Neutrophil (primary cell): ENCODE data around the gene CPT1B.

ENCODE experiments used
- H3K27ac ChIP-seq: fragments of 200-600 bp; sonication (generic); 2 replicates; pipeline ENCODE4 v1.5.1; 2016; ENCODE audit warnings: mild to moderate bottlenecking, moderate library complexity
- H3K27me3 ChIP-seq: fragments of 200-600 bp; sonication (generic); 2 replicates; pipeline ENCODE4 v1.6.0; 2016; ENCODE audit warnings: mild to moderate bottlenecking
- H3K36me3 ChIP-seq: fragments of 200-600 bp; sonication (generic); 2 replicates; pipeline ENCODE4 v1.5.1; 2017
- H3K4me1 ChIP-seq, 2 experiments: fragments of 200-600 bp in 1 of 2; sonication (generic) in 1 of 2; 1 replicate in 1 of 2; 2 replicates in 1 of 2; pipeline versions ENCODE4 v1.5.1 to v1.6.1; 2013 to 2016; ENCODE audit warnings: low read depth in 1 of 2, low read length in 1 of 2, mild to moderate bottlenecking in 1 of 2, moderate library complexity in 1 of 2; ENCODE audit not compliant: control insufficient read depth in 1 of 2, insufficient read depth in 1 of 2
- H3K4me3 ChIP-seq, 2 experiments: fragments of 200-600 bp in 1 of 2; sonication (generic) in 1 of 2; 1 replicate in 1 of 2; 2 replicates in 1 of 2; pipeline ENCODE4 v1.5.1; 2013 to 2016; ENCODE audit warnings: low read depth in 1 of 2, low read length in 1 of 2, mild to moderate bottlenecking in 1 of 2, moderate library complexity in 1 of 2
- H3K9me3 ChIP-seq: fragments of 200-600 bp; sonication (generic); 2 replicates; pipeline ENCODE4 v1.5.1; 2016
- TF ChIP-seq, protein P1 (sequence below): fragments of 200-600 bp; sonication (generic); IDR thresholded peaks from 2 replicates; pipeline ENCODE4 v1.5.1; 2016; ENCODE audit warnings: antibody characterized with exemption

CPT1B gene

DNA sequence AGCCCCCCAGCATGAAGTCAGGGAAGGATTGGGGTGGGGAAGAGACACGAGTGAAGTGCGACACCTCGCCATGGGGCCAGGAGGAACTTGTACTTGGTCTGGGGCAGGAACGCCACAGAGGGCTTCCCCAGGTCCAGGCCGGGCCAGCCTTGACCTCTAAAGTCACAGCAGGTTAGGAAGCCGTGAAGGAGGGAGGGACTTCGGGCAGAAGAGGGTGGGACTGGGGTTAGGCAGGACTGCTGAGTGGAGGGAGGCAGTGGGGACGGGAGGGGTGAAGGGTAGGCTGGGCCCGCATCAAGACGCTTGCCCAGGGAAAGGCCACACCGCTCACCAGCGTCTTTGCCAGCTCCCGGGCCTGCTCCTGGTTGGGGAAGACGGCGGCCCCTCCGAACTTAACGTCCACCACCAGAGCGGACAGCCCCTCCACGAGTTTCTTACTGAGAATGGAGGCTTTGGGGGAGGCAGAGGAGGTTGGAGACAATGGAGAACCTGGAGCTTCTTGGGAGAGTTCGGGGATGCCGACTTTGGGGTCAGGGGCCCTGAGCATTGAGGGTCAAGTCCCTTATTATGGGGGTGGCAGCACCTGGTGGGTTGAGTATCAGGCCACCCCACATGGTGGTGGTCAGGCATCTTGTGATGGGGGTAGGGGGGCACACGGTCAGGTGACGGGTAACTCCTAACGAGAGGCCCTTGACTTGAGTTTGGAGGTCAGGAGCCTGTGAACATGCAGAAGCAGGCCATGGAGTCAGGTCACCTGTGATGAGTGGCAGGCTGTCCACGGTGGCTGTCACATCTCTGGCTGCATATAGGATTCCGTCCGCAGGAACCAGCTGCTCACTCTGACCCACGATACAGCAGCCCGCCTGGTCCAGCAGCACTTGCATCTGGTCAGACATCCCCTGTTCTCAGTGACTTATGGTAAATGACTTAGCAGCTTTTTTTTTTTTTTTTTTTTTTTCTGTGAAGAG lies 51.1 kb downstream of the CPT1B start:
- H3K4me3 ChIP-seq: peak overlapping the region; percentile 81 to 98
- peaks cover 44 to 52% of the 10 kb centered on the region in 2 experiments for H3K4me1 ChIP-seq
- TF ChIP-seq, protein P1, sequence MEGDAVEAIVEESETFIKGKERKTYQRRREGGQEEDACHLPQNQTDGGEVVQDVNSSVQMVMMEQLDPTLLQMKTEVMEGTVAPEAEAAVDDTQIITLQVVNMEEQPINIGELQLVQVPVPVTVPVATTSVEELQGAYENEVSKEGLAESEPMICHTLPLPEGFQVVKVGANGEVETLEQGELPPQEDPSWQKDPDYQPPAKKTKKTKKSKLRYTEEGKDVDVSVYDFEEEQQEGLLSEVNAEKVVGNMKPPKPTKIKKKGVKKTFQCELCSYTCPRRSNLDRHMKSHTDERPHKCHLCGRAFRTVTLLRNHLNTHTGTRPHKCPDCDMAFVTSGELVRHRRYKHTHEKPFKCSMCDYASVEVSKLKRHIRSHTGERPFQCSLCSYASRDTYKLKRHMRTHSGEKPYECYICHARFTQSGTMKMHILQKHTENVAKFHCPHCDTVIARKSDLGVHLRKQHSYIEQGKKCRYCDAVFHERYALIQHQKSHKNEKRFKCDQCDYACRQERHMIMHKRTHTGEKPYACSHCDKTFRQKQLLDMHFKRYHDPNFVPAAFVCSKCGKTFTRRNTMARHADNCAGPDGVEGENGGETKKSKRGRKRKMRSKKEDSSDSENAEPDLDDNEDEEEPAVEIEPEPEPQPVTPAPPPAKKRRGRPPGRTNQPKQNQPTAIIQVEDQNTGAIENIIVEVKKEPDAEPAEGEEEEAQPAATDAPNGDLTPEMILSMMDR: no peak
- H3K36me3 ChIP-seq: peaks cover 37% of the 10 kb centered on the region
- no peaks in the 10 kb centered on the region for H3K27me3 ChIP-seq
- no peaks in the 10 kb centered on the region for H3K9me3 ChIP-seq
- H3K27ac ChIP-seq: peak overlapping the region; percentile 98

DNA sequence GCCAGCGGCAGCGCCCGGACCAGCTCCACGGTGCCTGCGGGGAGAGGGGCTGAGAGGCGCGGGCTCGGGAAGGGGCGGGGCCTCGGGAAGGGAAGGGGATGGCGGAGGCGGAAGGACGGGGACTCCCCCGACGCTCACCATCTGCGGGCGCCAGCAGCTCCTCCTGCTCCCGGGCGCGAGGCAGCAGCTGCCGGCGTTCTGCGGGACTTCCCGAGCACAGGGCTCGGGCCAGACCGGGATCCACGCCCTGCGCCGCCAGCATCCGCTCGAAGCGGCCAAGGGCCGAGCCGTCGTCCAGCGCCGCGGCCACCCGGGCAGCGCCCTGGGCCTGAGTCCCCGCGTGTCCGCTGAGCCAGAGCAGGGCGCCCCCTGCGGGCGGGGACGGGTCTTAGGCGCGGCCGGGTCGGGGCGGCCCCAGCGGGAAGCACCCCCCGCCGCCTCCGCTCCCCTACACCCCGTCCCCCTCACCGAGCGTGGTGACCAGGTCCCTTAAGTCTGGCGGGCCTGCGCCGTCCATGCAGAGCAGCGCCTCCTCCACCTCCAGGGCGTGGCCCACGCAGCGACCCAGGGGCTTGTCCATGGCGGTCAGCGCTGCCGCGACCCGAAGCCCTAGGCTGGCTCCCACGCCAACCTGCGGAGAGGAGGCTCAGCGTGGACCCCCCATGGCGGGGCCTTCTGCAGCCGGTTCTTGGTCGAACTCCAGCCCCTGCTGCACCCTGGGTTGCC lies 52.0 kb downstream of the CPT1B start:
- Histone ChIP-seq H3K27me3 (no peaks in the 10 kb centered on the region), H3K9me3 (no peaks in the 10 kb centered on the region), H3K4me3 (peak overlapping the region; percentile 81 to 98), H3K36me3 (peaks cover 46% of the 10 kb centered on the region), H3K27ac (peak overlapping the region; percentile 98), H3K4me1 (peaks cover 44 to 49% of the 10 kb centered on the region in 2 experiments)
- TF ChIP-seq, protein P1: peak; percentile 83

DNA sequence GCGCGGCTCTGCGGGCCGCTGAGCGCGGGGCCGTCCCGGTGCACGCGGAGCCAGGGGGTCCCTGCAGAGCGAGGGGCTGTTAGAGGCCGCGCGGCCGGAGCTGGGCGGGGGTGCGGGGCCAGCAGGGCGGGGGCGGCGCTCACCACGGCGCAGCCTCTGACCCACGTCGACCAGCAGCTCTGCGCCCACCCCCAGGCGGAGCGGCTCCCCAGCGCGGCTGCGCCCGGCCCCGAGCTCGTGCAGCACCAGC lies 52.4 kb downstream of the CPT1B start:
- Histone ChIP-seq H3K4me3 (peak overlapping the region; percentile 81 to 98), H3K27me3 (no peaks in the 10 kb centered on the region), H3K27ac (peak overlapping the region; percentile 98), H3K4me1 (peaks cover 44 to 49% of the 10 kb centered on the region in 2 experiments), H3K9me3 (no peaks in the 10 kb centered on the region), H3K36me3 (peaks cover 51% of the 10 kb centered on the region)
- TF ChIP-seq, protein P1: no peak

DNA sequence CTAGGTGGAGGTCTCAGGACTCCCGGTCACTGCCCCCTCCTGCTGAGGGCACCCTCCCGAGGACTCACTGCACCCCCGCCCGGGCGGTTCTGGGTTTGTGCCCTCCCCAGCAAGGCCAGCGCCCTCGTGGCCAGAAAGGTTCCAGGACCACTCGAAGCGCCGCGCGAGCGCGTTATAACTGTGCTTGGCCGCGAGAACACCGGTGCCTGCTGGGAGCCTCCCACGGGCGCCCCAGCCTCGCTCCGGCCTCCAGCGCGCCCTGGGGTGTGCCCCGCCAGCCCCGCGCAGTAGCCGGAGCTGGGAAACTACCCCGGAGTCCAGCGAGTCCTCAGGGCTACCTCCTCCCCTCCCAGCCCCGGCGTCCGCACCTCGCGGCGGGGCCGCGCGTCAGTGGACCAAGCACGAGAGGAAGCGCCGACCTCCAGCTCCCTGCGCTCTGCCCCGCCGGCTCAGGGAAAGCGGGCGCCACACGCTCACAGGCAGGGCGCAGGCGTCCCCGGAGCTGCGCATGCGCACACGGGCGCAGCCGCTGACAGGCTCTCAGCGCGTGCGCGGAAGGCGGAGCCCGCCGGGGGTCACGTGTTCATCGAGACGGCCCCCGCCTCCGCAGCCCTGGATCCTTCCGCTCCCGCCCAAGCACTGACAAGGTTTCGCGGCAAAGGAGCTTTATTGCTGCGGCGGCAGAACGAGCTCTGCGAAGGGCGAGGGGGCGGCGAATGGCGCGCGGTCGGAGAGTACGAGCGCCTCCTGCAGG lies 52.9 kb downstream of the CPT1B start, which contains the start of gene SCO2:
SCO2 (minus strand) TSS at position 495 of the 754 bp plus-strand sequence. CDS start 1,187 bp downstream, outside the sequence.
- TF ChIP-seq, protein P1: peak; percentile 50
- H3K9me3 ChIP-seq: no peaks in the 10 kb centered on the region
- no peaks in the 10 kb centered on the region for H3K27me3 ChIP-seq
- H3K4me1 ChIP-seq: peaks cover 44 to 46% of the 10 kb centered on the region in 2 experiments
- H3K27ac ChIP-seq: peak within 1 kb of the TSS; percentile 98
- H3K36me3 ChIP-seq: peaks cover 52% of the 10 kb centered on the region
- H3K4me3 ChIP-seq: peak within 1 kb of the TSS; percentile 81 to 98

DNA sequence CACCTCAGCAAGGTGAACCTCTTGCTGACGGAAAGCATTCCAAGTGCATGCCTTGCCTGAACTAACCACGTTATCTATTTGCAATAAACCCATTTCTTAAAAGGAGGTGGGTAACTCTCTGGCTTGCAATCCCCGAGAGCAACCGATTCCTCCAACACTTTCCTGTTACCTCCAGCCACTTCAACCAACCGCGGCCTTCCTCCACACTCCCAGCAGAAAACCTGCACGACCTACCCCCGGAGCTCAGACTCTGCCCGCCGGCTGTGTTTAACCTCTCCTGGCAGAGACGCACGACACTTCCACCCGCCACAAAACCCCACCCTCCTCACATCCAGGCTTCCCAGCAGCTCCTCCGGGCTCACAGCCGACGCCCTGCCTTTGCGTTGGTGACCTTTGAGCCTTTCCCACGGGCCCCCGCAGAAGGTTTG lies 53.5 kb downstream of the CPT1B start:
- peak overlapping the region; percentile 81 to 98 for H3K4me3 ChIP-seq
- TF ChIP-seq, protein P1: no peak
- H3K9me3 ChIP-seq: no peaks in the 10 kb centered on the region
- H3K27ac ChIP-seq: peak overlapping the region; percentile 98
- H3K4me1 ChIP-seq: peaks cover 44 to 46% of the 10 kb centered on the region in 2 experiments
- peaks cover 52% of the 10 kb centered on the region for H3K36me3 ChIP-seq
- H3K27me3 ChIP-seq: no peaks in the 10 kb centered on the region
